HG02981 (cell line): ENCODE results near the gene FCRL1.

Experiments used
- ATAC-seq: cut with Tn5 transposase; IDR thresholded peaks from one replicate; pipeline ENCODE4 v1.9.1; 2021; ENCODE audit warnings: mild to moderate bottlenecking, moderate library complexity; ENCODE audit not compliant: unreplicated experiment

The FCRL1 gene

GRCh38 chr1:157819896-157820295, at the start of gene FCRL1:
FCRL1 (minus strand) TSS chr1:157820120; CDS start chr1:157820037, 83 bp downstream.
- ATAC-seq = no peak

- no peak for ATAC-seq
Observed at GRCh38 chr1:157868654-157869053, 48.7 kb upstream of the FCRL1 start.

GRCh38 chr1:157862114-157863070, 42.5 kb upstream of the FCRL1 start:
- no peak for ATAC-seq

GRCh38 chr1:157856538-157856937, 36.6 kb upstream of the FCRL1 start:
- peak; percentile 60 for ATAC-seq

GRCh38 chr1:157852476-157852875, 32.6 kb upstream of the FCRL1 start:
- no peak for ATAC-seq

- no peak for ATAC-seq
Observed at GRCh38 chr1:157849229-157849875, 29.4 kb upstream of the FCRL1 start.

GRCh38 chr1:157844089-157844830, 24.3 kb upstream of the FCRL1 start:
- ATAC-seq = no peak

- no peak for ATAC-seq
Observed at GRCh38 chr1:157842939-157843338, 23.0 kb upstream of the FCRL1 start.

GRCh38 chr1:157841708-157842107, 21.8 kb upstream of the FCRL1 start, which contains the start of gene CD5L:
CD5L (minus strand) TSS chr1:157841808; CDS start chr1:157841701, 107 bp downstream.
- ATAC-seq = no peak

GRCh38 chr1:157838966-157839365, 19.0 kb upstream of the FCRL1 start:
- ATAC-seq = no peak

GRCh38 chr1:157834430-157834829, 14.5 kb upstream of the FCRL1 start:
- no peak for ATAC-seq

- no peak for ATAC-seq
Observed at GRCh38 chr1:157833145-157833544, 13.2 kb upstream of the FCRL1 start.

GRCh38 chr1:157831968-157832626, 12.2 kb upstream of the FCRL1 start:
- ATAC-seq = no peak

- ATAC-seq = no peak
Observed at GRCh38 chr1:157830887-157831286, 11.0 kb upstream of the FCRL1 start.

GRCh38 chr1:157829711-157830110, 9.8 kb upstream of the FCRL1 start:
- no peak for ATAC-seq

- ATAC-seq = no peak
Observed at GRCh38 chr1:157829210-157829609, 9.3 kb upstream of the FCRL1 start.

GRCh38 chr1:157820299-157820698, 379 bp upstream of the FCRL1 start:
- no peak for ATAC-seq

- ATAC-seq = no peak
Observed at GRCh38 chr1:157819215-157819614, 705 bp downstream of the FCRL1 start.

GRCh38 chr1:157813269-157813668, 6.7 kb downstream of the FCRL1 start:
- ATAC-seq = no peak

GRCh38 chr1:157806431-157807149, 13.3 kb downstream of the FCRL1 start:
- ATAC-seq = peak; percentile 87
